M059J (cell line): Measurements from ENCODE around the gene CD48. TPM values are rescaled to one million over a fixed set of nuclear protein-coding genes. Genes with fewer than 3 reads are reported as not detected.
A peak's percentile ranks its signal among the peaks of the same experiment; 100 is the strongest.

Source experiments
- DNase-seq: peaks from one replicate; pipeline ENCODE4 v3.0.0-alpha.2; 2012; ENCODE audit warnings: low read depth
- total RNA-seq: library from RNA; depleted of rRNA; stranded (reverse); fragments of >200 nt; shearing (Covaris generic); gene quantifications from 2 replicates; pipeline ENCODE4 v1.2.3, GENCODE V29; 2014; rRNA removed

The CD48 gene, protein sequence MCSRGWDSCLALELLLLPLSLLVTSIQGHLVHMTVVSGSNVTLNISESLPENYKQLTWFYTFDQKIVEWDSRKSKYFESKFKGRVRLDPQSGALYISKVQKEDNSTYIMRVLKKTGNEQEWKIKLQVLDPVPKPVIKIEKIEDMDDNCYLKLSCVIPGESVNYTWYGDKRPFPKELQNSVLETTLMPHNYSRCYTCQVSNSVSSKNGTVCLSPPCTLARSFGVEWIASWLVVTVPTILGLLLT
- total RNA-seq, result 0.05 TPM in 1 of 2 replicates, not detected in the other

DNA sequence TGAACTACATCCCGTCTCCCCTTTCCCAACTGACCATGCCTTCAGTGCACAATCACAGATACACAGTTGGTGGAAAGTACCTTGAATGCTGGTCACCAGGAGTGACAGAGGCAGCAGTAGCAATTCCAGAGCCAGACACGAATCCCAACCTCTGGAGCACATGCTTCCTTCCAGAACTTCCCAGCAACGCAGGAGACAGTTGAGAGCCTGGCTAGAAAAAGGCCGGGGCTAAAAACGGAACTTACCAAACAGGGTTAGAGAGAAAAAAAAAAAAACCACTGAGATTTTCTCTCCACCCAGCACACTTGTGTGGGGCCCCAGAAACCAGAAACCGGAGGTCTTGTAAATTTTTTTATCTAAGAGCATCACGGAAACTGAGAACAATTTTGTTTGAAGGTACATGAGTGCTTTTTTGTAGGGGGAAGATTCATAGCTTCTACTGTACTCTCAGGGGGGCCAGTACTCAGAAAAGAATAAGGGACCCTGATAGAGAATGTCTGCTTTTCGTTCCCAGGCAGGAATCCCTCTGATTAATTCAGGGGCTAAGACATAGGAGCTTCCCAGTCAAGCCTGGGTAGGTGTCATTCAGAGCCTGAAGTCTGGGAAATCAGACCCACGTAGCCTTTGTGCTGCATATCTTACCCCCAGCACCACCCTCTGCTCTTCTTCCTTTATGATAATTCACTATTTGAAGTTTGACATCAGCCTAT lies at the start of gene CD48:
Gene CD48, minus strand, starts transcription at position 221 of the 710 bp plus-strand sequence. Its CDS starts 59 bp downstream, at position 162.
- DNase-seq, result no peak

DNA sequence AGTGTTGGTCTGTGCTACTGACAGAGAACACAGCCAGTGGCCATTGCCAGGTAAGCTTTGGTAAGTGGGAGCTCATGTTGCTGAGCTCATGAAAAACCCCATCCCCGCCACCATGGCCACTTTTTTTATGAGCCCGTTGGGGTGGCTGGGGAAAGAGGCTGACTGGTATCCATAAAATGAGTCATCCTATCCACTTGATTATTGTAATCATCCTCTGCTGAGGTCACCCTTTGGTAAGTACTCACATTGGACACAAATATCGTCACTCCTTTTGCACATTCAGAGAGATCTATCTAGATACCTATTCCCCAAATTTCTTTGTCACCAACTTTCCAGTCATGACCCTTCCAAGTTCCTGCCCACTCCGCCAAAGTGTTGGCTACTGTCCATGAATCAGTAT lies 49.4 kb upstream of the CD48 start:
- peak; percentile 69 for DNase-seq

DNA sequence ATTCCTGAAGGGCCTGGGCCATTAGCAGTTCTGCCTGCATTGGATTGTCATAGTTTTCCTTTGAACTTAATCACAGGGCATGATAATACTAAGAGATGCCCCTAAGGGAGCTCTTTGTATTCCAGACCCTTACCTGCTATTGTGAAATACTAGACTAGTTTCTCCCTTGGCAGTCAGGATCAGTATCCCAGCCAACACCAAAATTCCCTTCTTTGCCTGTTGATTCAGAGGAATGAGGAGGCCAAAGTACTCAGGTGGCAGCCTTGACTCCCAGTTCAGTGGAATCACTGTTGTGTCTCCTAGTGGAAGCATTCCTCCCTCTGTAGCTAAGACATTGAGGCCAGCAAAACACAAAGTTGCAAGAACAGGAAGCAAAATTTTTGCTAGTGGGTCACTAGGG lies 48.1 kb upstream of the CD48 start:
- no peak for DNase-seq

DNA sequence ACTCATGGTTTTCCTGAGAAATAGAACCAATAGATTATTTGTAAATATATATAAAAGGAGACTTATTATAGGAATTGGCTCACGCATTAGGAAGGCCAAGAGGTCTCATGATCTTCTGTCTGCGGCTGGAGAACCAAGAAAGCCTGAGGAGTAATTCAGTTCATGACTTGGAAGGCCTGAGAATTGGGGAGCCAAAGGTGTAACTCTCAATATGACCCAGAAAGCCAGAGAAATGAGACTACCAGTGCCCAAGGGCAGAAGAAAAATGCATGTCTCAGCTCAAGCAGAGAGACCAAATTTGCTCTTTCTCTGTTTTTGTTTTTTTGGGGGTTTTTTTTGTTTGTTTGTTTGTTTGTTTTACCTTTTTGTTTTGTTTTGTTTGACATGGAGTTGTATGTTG lies 46.9 kb upstream of the CD48 start:
- no peak for DNase-seq

DNA sequence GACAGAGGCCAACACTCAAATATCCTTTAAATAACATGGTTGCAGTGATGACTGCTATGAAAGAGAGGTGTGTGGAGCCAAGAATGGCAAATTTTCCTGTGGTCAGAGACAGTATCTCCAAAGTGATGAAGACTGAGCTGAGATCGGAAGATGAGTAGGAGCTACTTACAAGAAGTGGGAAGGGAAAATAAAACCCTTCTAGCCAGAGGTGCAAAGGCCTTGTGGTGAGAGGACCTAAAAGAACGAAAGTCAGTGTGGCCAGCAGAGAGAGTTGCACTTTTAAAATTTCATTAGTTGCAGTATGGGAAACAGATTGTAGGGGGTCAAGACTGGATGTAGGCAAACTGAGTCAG lies 45.2 kb upstream of the CD48 start:
- DNase-seq, result no peak

DNA sequence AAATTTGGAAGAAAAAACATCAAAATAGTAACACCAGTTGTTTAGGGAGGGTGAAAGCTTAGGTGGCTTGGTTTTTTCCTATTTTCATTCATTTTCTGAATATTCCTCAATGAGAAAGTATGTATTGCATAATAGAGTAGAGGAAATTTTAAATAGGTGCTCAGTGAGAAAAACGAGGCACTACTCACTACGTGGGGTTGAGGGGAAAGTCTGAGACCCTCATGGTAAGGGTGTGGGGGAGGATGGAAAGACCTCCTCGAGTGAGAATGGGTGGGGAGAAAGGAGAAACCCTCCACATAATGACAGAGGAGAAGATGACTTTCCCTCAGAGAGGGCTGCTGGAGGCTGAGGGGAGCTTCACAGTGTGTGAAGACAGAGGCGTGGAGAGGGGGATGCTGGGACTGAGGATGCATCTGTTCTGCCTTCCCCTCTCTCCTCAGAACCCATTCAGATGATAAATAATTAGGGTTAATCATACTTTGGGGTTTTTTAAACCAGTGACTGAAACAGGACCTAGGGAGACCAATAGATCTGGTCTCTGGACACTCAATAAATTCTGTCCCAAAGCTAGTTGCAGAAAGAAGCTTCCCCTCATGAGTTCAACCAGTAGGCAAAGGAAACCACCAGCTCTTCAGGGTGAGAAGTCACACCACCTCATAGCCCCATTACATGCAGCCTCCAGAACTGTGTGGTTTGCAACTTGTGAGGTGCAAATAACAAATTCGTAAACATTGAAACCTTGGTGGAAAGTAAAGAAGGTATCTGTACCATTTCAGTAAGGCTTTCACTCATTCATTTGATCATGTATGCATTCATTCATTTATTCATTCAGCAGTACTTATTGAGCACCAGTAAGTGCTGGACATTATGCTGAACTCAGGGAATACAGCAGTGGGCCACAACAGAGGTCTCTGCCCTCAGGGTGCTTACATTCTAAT lies 44.6 kb upstream of the CD48 start:
- DNase-seq, result no peak

DNA sequence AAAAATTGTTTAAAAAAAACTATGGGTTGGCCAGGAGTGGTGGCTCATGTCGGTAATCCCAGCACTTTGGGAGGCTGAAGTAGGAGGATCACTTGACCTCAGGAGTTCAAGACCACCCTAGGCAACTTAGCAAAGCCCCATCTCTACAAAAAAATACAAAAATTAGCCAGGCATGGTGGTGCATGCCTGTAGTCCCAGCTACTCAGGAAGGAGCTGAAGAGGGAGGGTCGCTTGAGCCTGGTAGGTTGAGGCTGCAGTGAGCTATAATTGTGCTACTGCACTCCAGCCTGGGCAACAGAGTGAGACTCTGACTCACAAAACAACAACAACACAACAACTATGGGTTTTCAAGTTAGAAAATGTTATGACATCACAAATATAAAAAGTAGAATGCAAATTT lies 43.8 kb upstream of the CD48 start:
- no peak for DNase-seq

DNA sequence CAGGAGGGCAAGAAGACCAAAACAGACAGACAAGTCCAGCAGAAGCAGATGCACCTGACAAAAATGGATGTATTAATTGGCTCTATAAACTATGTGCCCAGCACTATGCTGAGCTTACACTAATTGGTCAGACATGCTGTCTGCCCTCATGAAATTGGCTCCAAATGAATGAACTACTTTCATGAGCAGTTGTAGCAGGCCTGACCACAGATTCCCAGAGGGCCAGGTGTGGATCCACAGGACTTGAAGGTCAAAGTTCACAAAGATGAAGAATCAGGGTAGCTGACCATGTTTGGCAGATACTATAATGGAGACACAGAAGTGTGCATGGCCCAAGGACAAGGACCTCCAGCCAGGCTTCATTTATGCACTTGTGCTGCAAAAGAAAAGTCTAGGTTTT lies 42.0 kb upstream of the CD48 start:
- no peak for DNase-seq

DNA sequence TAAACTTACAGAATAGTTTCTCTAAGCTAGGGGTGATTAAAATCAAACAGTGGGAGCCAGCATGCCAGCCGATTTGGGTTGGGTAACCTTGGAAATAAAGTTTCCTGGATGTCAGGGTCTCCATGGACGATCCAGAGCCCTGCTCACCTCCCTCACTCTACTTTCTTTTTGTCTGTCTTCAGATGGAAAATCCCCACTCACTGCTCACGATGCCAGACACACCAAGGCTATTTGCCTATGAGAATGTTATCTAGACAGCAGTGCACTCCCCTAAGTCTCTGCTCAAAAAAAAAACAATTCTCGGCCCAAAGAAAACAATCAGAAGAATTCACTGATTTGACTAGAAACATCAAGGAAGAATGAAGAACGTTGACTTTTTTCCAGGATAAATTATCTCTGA lies 41.3 kb upstream of the CD48 start:
- no peak for DNase-seq

DNA sequence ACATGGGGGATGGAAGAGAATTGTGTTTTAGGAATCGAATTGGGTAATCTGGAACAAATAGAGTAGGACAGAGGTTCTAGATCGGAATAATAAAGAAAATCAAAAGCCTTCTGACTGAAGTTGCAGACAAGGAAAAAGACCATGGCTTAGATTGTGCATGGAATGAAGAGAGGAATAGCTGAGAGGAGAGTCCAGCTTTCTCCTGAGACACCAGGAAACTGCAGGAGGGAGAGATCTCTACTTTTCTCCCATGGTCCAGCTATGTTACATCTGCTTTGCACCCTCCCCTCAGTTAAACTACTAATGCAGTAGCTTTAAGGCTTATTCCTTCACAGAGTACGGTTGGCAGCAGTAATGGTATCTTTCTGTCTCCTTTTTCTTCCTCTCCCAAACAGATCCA lies 40.8 kb upstream of the CD48 start:
- DNase-seq, result no peak

DNA sequence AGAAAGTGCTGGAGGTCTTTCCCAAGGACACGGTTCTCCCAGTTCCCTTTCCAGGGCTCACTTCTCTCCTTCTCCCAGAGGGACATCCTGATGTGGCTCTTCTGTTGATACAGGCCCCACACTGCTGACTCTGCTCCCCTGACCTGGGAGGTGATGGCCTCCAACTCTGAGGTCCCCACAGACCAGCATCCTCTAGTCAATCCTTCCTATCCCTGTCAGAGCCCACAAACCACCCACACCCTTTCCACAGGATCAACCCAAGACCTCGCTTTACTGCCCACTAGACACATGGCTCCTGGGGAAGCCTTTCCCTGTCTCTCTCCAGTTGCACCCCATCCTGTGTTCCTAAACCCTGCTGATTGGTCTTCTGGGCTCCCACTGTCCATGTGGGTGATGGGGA lies 39.0 kb upstream of the CD48 start:
- no peak for DNase-seq

DNA sequence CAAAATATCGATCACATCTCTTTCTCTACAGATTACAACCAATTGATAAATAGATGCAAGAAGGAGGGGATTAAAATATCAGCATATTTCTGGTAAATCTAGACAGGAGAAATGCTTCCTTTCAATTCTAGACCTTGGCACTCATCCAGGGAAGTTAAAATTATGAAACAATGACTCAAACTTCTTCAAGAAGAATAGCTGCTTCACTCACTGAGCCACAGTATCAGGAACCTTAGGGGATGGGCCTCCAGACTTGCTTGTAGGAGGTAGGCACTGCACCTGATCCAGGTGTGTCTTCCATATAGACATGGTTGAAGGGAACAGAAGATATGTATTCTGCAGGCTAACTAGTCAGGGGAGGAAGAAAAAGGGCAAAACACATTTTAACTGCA lies 37.3 kb upstream of the CD48 start:
- peak; percentile 50 for DNase-seq

DNA sequence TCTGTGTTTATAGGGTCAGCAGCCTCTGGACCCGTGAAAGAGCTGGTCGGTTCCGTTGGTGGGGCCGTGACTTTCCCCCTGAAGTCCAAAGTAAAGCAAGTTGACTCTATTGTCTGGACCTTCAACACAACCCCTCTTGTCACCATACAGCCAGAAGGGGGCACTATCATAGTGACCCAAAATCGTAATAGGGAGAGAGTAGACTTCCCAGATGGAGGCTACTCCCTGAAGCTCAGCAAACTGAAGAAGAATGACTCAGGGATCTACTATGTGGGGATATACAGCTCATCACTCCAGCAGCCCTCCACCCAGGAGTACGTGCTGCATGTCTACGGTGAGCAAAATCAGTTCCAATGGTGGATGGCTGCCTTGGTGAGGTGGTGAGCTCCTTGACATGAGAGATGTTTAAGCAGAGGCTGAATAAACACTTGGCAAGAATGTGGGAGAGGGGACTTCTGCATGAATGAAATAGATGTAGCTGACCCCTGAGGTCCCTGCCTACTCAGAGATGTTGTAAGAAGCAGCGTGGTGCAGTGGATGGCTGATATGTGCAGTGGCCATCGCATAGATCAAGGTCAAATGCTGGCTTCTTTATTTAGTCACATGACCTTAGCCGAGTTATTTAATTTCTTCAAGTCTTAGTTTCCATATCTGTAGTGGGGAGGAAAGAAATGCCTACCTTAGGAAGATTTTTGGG lies 36.7 kb upstream of the CD48 start:
- DNase-seq, result peak; percentile 82

DNA sequence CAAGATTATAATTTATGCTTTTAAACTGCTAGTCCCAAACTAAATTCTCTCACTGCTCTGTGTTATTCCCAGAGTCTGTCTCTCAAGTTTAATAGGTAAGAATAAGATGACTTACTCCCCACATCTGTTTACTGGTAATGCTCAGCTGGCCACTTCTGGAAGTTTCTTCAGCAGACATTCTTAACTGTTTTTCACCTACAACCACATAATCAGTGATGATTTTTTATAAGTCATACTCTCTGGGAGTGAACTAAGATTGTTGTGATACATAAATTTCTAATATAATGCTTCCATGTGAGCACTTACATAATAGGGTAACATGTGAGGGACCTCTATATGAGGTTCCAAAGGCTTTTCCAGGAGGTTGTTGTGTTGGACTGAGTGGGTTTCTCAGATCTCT lies 36.1 kb upstream of the CD48 start:
- DNase-seq, result peak; percentile 32

DNA sequence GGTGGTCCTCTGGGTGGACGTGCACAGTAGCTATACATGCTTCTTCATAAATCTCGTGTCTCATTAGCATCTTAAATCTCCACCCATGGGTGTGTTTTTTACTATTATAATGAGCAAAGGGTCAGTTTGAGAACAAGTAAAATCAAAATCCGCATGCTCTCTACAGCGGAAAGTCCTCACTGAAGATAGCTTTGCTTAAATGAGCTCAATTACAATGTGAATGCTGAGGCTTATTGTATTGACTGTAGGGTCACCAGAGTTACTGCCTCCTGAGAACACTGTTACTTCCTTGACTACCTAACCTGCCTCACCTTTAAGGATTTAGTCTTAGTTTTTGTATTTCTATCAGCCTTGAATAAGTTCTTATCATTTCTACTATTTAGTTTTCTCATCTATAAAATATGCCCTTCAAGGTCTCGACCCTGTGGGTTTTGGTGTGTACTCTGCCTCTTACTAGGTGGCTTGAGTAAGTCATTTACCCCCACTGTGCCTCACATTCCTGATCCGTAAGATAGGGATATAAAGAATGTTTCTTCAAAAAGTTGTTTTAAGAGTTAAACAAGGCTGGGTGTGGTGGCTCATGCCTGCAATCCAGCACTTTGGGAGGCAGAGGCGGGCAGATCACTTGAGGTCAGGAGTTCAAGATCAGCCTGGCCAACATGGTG lies 35.3 kb upstream of the CD48 start:
- peak; percentile 75 for DNase-seq

DNA sequence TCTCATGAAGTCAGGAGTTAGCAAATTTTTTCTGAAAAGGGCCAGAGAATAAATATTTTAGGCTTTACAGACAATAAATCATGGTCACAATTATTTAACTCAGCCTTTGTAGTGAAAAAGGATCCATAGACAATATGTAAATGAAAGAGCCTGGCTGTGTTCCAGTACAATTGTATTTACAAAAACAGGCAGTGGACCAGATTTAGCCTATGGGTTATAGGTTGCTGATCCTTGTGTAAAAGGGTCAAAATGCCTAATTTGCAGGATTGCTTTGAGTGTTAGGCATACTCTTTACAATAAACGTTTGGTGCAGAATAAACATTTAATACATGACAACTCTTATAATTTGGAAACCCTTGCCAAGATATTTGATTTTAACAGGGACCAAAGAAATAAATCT lies 33.9 kb upstream of the CD48 start:
- no peak for DNase-seq

DNA sequence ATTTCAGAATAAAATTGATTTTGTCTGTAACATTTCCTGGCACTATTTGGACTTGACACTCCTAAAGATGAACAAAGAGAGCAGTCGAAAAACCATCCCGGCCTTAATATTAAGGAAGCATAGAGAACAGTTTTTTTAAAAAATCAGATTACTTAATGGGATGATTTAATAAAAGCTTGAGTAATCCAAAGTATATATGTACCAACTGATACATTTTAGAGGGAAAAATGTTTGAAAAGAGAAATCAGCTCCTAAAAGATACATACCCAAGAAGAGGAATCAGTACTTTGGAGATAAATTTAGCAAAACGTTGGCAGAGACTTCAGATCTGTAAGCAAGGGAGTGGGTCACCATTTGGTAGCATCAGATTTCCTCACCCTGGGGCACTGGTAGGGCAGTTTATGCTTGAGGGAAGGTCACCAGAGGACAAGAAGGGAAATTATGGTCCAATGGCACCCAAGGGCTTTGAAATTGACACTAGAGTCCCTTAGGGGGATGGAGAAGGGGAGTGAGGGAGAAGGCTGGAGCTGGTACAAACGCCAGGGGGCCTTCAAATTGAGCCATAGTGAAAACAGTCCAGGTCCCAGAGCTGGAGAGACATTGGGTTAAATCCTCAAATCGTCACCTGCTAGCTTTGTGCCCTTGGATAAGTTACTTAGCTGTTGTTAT lies 33.4 kb upstream of the CD48 start:
- DNase-seq, result peak; percentile 19

DNA sequence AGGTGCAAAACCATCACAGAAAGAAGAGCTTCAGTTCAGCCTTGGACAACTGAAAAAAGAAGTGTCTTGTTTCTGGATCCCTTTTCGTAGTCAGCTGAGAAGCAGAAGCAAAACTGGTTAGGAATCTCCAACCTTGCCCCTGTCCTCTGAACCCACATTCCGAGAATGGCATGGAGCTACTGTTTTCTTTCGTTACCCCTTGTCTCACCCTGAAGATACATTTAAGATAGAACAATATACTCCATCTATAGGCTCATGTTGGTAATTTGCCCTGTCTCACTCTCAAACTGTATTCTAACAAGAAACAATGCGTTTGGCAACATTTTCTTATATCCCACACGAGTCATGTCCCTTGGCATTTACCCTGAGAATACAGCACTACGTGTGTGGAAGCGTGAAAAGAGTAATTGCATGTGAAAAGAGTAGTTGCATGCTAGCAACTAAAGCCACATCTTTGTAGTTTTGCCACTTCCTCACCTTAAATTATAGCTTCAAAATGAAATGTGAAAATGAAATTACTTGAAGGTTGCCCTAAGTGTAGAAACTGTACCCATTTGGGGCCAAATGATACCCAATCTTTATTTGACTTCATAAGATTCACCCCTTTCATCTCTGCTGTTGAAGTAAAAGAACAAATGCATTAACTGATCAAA lies 32.7 kb upstream of the CD48 start:
- DNase-seq, result no peak

DNA sequence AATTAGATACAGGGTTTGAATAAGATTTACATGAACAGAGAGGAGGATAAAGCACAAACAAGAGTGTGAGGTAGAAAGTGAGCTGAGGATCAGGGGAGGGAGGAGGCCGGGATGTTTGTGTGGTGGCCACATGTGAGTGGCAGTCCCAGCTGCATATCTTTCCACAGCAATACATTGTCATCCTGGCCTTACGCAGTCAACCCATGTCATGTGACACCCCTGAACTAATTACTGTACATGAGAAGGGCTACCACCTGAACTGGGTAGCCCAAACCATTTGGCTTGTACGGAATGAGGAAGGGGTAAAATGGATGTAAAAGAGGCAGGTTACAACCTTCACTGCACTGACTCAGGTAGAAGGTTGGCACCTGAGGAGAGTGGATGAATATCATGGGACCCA lies 31.6 kb upstream of the CD48 start:
- no peak for DNase-seq

DNA sequence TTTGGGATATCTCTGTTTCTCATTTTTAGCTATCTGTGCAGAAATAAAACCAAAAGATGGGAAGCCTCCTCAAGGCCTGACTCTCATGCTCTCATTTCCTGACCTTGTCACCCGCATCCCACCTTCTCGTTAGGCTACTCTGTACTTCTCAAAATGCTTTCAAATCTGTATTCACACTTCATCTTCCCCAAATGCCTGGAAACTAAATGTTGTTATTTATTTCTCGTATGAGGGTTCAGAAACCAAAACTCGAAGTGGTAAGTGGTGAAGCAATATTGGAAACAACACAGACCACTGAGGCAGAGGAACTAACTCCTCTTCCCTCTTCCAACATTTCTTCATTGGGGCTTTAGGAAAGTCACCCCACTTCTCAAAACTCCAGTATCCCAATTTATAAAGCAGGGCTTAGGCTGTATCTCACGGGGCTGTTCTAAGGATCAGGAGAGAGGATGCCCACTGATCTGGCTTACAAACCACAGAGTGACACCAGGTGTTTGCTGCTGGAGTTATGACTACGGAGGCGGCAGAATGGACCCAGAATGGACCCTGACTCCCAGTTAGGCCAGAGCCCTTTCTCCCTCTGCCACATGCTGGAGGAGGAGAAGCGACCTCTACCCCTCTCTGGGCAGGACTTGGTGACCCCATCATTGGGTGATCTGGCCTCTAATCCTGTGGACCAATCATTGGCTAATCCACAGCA lies 31.0 kb upstream of the CD48 start:
- DNase-seq, result no peak
